Stimulated activated CD4-positive, alpha-beta T cell treated with anti-CD3 and anti-CD28 coated beads, Interleukin-4, amount 100 ng/mL, for 48 hours (primary cell): ENCODE data around the gene METAP2.
A peak's percentile ranks its signal among the peaks of the same experiment; 100 is the strongest.
"Not testable (repeated sequence)": the region's sequence is repeated elsewhere in the genome, so short reads cannot be mapped to it uniquely, and the experiment has no call there.

Experiments
- DNase-seq, 2 donors: peaks; one replicate each; pipeline ENCODE4 v3.0.0-alpha.2; 2020; ENCODE audit warnings: low read depth in 2 of 2

METAP2 gene

GRCh38 chr12:95473884-95474659 lies at the start of gene METAP2:
Gene METAP2 (plus strand): TSS chr12:95474152. CDS start chr12:95474180, 28 bp downstream.
- peak; percentile 89 to 95 for DNase-seq

DNA sequence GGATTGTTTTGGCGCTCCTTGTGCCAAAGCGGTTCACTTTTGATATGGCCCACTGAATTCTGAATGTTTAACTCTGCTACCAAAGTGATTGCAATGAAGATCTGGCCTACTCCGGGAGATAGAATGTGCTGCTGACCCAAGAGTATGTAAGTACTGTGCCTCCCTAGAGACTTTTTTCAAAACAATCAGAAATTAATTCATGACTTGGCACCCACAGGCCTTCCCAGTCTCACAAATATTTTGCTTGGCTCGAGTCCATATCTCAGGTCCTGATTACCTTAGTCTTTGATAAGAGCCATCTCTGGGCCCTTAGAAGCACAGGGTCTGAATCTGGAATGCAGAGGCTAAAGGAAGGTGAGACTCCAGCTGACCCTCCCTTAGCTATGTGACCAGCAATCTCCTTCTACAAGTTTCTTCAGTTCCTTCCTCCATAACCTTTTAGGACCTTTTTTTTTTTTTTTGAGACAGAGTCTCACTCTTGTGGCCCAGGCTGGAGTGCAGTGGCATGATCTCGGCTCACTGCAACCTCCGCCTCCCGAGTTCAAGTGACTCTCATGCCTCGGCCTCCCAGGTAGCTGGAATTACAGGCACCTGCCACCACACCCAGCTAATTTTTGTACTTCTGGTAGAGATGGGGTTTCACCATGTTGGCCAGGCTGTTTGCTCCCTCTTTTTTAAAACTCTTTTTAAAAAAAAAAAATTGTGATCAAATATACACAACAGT lies 49.5 kb upstream of the METAP2 start:
- no peak for DNase-seq

GRCh38 chr12:95429172-95429510 lies 44.8 kb upstream of the METAP2 start:
- no peak for DNase-seq

GRCh38 chr12:95431120-95431519 lies 42.8 kb upstream of the METAP2 start:
- no peak for DNase-seq

GRCh38 chr12:95435355-95435754 lies 38.6 kb upstream of the METAP2 start:
- DNase-seq = no peak

GRCh38 chr12:95437565-95437964 lies 36.4 kb upstream of the METAP2 start:
- DNase-seq = no peak

DNA sequence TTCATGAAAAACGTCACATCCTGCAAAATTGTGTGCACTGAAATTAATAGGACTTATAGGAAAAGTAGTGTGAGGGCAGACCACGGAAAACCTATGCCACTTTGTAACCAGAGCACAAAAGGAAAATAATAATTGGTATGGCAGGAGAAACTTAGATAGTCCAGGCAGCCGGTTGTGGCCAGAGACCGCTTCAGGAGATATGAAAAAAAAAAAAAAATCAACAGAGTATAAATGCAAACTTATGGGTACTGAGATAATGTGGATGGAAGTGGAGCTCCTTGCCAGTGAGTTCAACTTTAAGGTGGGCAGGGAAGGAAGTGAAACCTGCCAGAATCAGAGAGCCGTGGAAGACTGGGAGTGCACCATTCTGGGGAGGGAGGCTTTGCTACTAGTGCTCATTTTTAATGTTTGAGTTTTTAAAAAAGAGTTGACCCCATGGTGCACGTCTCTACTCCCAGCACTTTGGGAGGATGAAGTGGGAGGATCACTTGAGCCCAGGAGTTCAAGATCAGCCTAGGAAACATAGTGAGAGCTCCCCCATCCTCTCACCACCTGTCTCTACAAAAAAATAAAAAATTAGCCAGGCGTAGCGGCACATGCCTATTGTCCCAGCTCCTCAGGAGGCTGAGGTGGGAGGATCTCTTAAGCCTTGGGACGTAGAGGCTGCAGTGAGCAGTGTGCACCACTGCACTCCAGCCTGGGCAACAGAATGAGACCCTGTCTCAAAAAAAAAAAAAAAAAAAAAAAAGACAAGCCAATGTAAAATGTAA lies 34.3 kb upstream of the METAP2 start:
- no peak for DNase-seq

GRCh38 chr12:95440401-95440800 lies 33.6 kb upstream of the METAP2 start:
- no peak for DNase-seq

- DNase-seq = no peak
These were observed 30.5 kb upstream of the METAP2 start for GRCh38 chr12:95443459-95443858.

- DNase-seq = not testable (repeated sequence)
These were observed 28.9 kb upstream of the METAP2 start for GRCh38 chr12:95445099-95445498.

DNA sequence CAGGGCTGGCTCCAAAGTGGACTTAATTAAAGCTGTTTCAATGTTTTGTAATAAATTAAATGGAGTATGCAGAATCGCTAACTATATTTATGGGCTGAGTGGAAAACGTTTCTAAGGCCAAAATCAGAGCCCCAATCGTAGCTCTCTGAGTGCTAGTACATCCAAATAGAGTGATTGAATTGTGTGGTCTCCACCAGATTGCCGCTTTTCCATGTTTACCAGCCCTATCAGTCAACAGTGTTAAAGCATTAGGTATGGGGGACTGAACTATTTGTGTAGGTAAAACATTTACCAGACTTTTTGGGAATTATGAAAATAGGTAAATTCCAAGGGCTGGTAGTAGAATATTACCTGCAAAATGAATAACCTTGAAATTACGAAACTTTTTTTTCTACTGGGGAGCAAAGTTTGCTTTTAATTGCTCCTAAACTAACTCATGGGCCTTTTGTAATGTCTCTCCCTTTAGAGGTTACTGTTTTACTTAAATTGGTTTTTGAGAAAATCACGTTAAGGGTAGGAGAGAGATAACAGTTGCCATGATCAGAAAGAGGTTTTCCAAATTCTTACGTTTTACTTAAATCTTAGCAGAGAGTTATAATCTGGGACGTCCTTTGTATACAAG lies 28.0 kb upstream of the METAP2 start:
- DNase-seq = no peak

DNA sequence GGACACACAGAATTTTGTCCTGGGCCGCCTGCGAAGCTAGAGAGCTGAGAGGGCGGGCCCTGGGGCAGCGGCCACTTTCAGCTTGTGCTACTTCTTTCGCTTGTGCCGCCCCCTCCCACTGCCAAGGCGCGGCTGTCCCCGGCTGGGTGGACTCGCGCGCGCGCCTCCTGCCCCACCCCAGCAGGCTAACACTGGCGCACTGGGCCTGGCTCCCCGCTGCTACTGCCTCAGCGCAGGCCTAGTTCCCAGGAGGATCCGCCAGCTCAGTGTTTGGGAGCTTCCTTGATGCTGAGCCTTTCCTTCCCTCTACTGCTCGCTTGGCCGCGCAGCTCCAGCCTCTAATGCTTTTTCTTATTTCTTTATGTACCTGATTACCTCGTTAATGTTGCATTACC lies 27.4 kb upstream of the METAP2 start:
- DNase-seq = no peak

- not testable (repeated sequence) for DNase-seq
These were observed 24.3 kb upstream of the METAP2 start for GRCh38 chr12:95449656-95450055.

DNA sequence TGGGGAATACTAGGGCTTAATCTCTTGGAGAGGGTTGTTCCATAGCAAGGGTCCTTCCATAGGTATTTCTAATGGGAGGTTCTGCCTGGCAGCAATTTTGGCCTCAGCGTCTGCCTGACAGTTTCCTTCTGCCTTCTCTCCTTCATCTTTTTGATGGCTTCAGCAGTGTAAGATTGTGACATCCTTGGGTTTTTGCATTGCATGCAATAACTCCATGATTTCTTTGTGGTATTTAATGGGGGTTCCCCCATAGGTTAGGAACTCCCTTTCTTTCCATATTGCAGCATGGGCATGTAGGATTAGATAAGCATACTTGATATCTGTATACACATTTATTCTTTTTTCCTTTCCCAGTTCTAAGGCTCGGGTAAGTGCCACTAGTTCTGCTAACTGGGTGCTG lies 21.5 kb upstream of the METAP2 start:
- not testable (repeated sequence) for DNase-seq

DNA sequence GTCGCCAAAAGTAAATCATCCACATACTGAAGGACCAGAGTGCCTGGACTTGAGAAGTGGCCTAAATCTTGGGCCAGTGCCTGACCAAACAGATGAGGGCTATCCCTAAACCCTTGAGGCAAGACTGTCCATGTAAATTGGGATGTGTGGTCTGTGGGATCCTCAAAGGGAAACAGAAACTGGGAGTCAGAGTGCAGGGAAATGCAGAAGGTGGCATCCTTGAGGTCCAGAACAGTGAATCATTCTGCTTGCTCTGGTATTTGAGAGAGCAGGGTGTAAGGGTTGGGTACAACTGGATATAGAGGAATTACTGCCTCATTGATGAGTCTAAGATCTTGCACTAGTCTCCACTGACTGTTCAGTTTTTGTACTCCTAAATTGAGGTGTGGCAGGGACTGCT lies 20.1 kb upstream of the METAP2 start:
- DNase-seq = not testable (repeated sequence)

- not testable (repeated sequence) for DNase-seq
These were observed 19.2 kb upstream of the METAP2 start for GRCh38 chr12:95454780-95455215.

DNA sequence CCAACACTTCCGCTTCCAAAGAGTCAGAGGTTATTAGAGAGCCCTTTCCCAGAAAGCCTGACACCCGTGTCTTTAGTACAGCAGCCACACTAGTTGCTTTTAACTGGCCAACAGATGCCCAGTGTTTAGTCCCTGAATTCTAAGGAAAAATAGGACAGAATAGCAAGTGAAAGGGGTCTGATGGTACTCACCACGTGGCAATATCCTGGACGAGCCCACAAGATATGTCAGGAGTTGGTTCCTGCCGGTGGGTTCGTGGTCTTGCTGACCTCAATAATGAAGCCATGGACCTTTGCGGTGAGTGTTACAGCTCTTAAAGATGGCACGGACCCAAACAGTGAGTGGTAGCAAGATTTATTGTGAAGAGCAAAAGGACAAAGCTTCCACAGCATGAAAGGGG lies 16.3 kb upstream of the METAP2 start:
- not testable (repeated sequence) for DNase-seq

DNA sequence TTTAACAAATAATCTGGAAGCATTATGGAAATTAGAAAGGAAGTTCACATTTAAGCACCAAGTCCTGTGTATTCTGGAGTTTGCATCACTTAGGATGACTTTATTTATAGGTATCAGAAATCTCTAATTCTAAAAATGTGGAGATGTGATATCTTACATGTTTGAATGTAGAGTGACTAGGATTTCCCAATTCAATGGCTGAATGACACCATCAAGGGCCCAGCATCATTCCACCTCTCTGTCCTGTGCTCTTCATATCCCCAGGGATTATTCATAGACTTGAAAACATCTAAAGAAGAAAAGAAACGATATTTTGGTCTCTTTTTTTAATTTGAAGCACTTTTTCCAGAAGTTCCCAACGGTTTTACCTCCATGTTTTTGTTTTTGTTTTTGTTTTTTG lies 15.2 kb upstream of the METAP2 start:
- DNase-seq = no peak

DNA sequence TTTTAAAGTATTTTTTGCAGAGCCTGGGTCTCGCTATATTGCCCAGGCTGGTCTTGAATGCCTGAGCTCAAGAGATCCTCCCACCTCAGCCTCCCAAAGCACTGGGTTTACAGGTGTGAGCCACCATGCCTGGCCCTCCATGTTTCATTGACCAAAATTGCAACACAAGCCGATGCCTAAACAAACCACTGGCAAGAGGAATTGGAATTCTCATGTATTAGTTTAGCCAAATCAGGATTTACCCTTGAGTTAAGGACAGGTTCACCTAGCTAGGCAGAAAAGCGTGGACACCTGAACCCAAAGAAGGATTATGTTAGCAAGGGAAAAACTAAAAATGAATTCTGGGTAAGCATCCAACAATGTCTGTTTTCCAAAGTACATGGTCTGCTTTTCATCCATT lies 14.6 kb upstream of the METAP2 start:
- DNase-seq = no peak

DNA sequence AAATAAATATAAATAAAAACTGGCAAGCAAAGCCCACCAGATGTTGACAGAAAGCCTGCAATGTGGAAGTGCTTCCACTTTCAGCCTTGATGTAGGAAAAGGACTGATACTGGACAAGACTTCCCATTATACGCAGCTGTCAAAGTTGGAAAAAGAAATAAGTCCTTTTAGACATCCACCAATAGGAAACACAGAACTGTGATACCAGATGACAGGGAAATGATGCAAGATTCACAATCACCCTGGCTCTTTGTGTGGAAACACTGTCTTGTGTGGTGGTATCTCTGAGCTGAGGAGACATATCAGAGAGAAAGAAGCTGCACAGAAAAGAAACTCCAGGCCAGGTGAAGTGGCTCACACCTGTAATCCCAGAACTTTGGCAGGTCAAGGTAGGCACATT lies 13.8 kb upstream of the METAP2 start:
- no peak for DNase-seq

GRCh38 chr12:95460896-95461295 lies 13.1 kb upstream of the METAP2 start:
- DNase-seq = no peak

DNA sequence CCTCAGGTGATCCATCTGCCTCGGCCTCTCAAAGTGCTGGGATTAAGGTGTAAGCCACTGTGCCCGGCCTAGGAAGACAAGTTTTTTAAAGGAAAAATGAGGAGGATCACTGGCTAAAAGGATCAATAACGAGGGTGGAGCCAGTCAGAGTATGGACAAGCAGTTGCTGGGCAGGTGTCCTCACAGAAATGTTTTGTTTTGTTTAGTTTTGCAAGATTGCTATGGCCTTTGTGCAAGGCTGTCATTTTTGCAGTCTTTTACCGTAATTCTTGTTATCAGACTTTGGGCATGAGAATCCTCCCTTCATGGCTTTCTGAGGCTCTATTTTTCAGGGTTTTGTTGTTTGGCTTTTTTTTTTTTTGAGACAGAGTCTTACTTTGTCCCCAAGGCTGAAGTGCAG lies 11.9 kb upstream of the METAP2 start:
- DNase-seq = no peak
